GM12878 (cell line): ENCODE results near the gene NAA25.

Source experiments
- EZH2 ChIP-seq: IDR thresholded peaks from 2 replicates; pipeline ENCODE4 v1.6.1; 2012; ENCODE audit warnings: low read depth, mild to moderate bottlenecking, control low read depth, inconsistent platforms, low read length, borderline replicate concordance; ENCODE audit not compliant: control insufficient read depth
- YY1 ChIP-seq: IDR thresholded peaks from 2 replicates; pipeline ENCODE4 v1.6.1; 2011; ENCODE audit warnings: low read depth, mild to moderate bottlenecking, low read length
- ZNF384 ChIP-seq: IDR thresholded peaks from 2 replicates; pipeline ENCODE4 v1.6.1; 2012; ENCODE audit warnings: low read depth, mild to moderate bottlenecking, low read length, improper control_type of control experiment, borderline replicate concordance

- TF ChIP-seq EZH2 (no peak), YY1 (no peak), ZNF384 (no peak)
These were observed 62.6 kb downstream of the NAA25 start for GRCh38 chr12:112046003-112046402.
